Endothelial cell of umbilical vein (primary cell): Measurements from ENCODE around the gene ZSCAN5A. TPM values are rescaled to one million over a fixed set of nuclear protein-coding genes. Genes with fewer than 3 reads are reported as not detected.

Experiments
- BruUV-seq: library from RNA; stranded (reverse); fragments of 400-500 nt; replicated peaks from 2 replicates; lab custom pipeline; 2021; lab: Mats Ljungman, UMichigan
- CTCF ChIA-PET: fragments of 300-600, 350-600 bp; sonication (Branson Sonifier 250); formaldehyde crosslinking; loops from one replicate; lab custom pipeline; 2021; ENCODE audit warnings: antibody characterized with exemption, inconsistent platforms; lab: Charles Lee
- POLR2A ChIA-PET: fragments of 300-600, 350-600 bp; sonication (Branson Sonifier 250); formaldehyde crosslinking; loops from one replicate; lab custom pipeline; 2021; ENCODE audit warnings: antibody characterized with exemption, inconsistent platforms; lab: Charles Lee
- DNase-seq: peaks from one replicate; pipeline ENCODE4 v3.0.0-alpha.2; 2011; ENCODE audit warnings: low read depth, low spot score
- FAIRE-seq: peaks from 2 replicates; lab custom pipeline; 2011; peaks lifted over from hg19 to GRCh38; lab: Jason Lieb, UNC
- H2AFZ ChIP-seq: 2 replicates; pipeline ENCODE4 v1.6.0; 2012; ENCODE audit warnings: low read depth, low read length, control low read depth, inconsistent platforms
- H3K27ac ChIP-seq: 2 replicates; pipeline ENCODE4 v1.5.1; 2011; ENCODE audit warnings: low read depth, mild to moderate bottlenecking, control low read depth, low read length, moderate library complexity; ENCODE audit not compliant: insufficient read depth
- H3K27me3 ChIP-seq, 2 experiments: 2 replicates each; pipeline versions ENCODE4 v1.6.0 to v1.6.1; 2011; ENCODE audit warnings: low read length in 2 of 2, mixed read lengths in 1 of 2; ENCODE audit not compliant: control insufficient read depth in 2 of 2, insufficient read depth in 2 of 2
- H3K36me3 ChIP-seq, 2 experiments: 2 replicates in 1 of 2; 3 replicates in 1 of 2; pipeline ENCODE4 v1.5.1; 2011; ENCODE audit warnings: low read length in 2 of 2, mild to moderate bottlenecking in 1 of 2, moderate library complexity in 1 of 2; ENCODE audit not compliant: control insufficient read depth in 2 of 2, insufficient read depth in 2 of 2; ENCODE audit errors: extremely low read depth in 1 of 2
- H3K4me1 ChIP-seq: 3 replicates; pipeline ENCODE4 v1.5.1; 2011; ENCODE audit warnings: mild to moderate bottlenecking, low read length; ENCODE audit not compliant: control insufficient read depth, insufficient read depth; ENCODE audit errors: extremely low read depth
- H3K4me2 ChIP-seq: 2 replicates; pipeline ENCODE4 v1.6.1; 2011; ENCODE audit warnings: low read length, control low read depth, mixed read lengths; ENCODE audit not compliant: insufficient read depth
- H3K4me3 ChIP-seq, 3 experiments: fragments of 200-600 bp in 1 of 3; sonication (generic), shearing (Covaris generic) in 1 of 3; replicated peaks in 1 of 3; 2 replicates each; pipeline ENCODE4 v1.5.1; 2011 to 2016; ENCODE audit warnings: control low read depth in 3 of 3, low read length in 3 of 3, mild to moderate bottlenecking in 2 of 3, inconsistent platforms in 1 of 3, low read depth in 1 of 3, moderate library complexity in 1 of 3; ENCODE audit not compliant: insufficient read depth in 1 of 3
- H3K79me2 ChIP-seq: 2 replicates; pipeline ENCODE4 v1.6.0; 2012; ENCODE audit warnings: low read length, inconsistent platforms; ENCODE audit not compliant: control insufficient read depth, insufficient read depth
- H3K9ac ChIP-seq: replicated peaks from 2 replicates; pipeline ENCODE3; 2011; ENCODE audit warnings: low read length, control low read depth; ENCODE audit not compliant: insufficient read depth; ENCODE audit errors: extremely low read depth
- H3K9me1 ChIP-seq: replicated peaks from 3 replicates; pipeline ENCODE4 v1.6.0; 2011; ENCODE audit warnings: mild to moderate bottlenecking, low read length; ENCODE audit not compliant: control insufficient read depth, insufficient read depth; ENCODE audit errors: extremely low read depth
- H3K9me3 ChIP-seq: replicated peaks from 2 replicates; pipeline ENCODE4 v1.5.1; 2012; ENCODE audit warnings: low read length, inconsistent platforms; ENCODE audit not compliant: control insufficient read depth, insufficient read depth
- H4K20me1 ChIP-seq: replicated peaks from 2 replicates; pipeline ENCODE3; 2011; ENCODE audit warnings: mild to moderate bottlenecking, low read length; ENCODE audit not compliant: control insufficient read depth, insufficient read depth; ENCODE audit errors: extremely low read depth
- CTCF ChIP-seq, 2 donors: IDR thresholded peaks; 1 replicate in 1 of 2; 2 replicates in 1 of 2; pipeline ENCODE4 v1.5.1; 2011; ENCODE audit warnings: low read length in 2 of 2, mild to moderate bottlenecking in 2 of 2, moderate library complexity in 2 of 2, control low read depth in 1 of 2, inconsistent platforms in 1 of 2, low read depth in 1 of 2; ENCODE audit not compliant: insufficient read depth in 1 of 2; ENCODE audit errors: extremely low read depth in 1 of 2
- EZH2 ChIP-seq: IDR thresholded peaks from 2 replicates; pipeline ENCODE4 v1.6.1; 2012; ENCODE audit warnings: borderline replicate concordance, low read depth, mild to moderate bottlenecking, moderate library complexity, low read length, inconsistent platforms; ENCODE audit not compliant: severe bottlenecking
- FOS ChIP-seq: IDR thresholded peaks from 2 replicates; pipeline ENCODE4 v1.6.1; 2011; ENCODE audit warnings: mild to moderate bottlenecking, low read length, moderate library complexity, borderline replicate concordance; ENCODE audit not compliant: insufficient read depth
- GATA2 ChIP-seq: IDR thresholded peaks from 2 replicates; pipeline ENCODE4 v1.7.0; 2011; ENCODE audit warnings: low read depth, mild to moderate bottlenecking, moderate library complexity, mixed read lengths, low read length; ENCODE audit not compliant: insufficient read length, insufficient read depth
- JUN ChIP-seq: IDR thresholded peaks from 2 replicates; pipeline ENCODE4 v1.6.1; 2011; ENCODE audit warnings: borderline replicate concordance, low read depth; ENCODE audit not compliant: insufficient read length, insufficient read depth
- MAX ChIP-seq: IDR thresholded peaks from 2 replicates; pipeline ENCODE4 v1.6.1; 2011; ENCODE audit not compliant: insufficient read depth, insufficient read length
- MYC ChIP-seq: IDR thresholded peaks from one replicate; pipeline ENCODE4 v1.6.1; 2011; ENCODE audit warnings: mild to moderate bottlenecking, low read depth, low read length
- POLR2A ChIP-seq: IDR thresholded peaks from 2 replicates; pipeline ENCODE4 v1.6.1; 2012; ENCODE audit warnings: low read depth, mild to moderate bottlenecking, control low read depth, low read length
- POLR2AphosphoS5 ChIP-seq: IDR thresholded peaks from 2 replicates; pipeline ENCODE4 v1.6.1; 2012; ENCODE audit warnings: low read depth, mild to moderate bottlenecking, control low read depth, low read length, moderate library complexity; ENCODE audit not compliant: insufficient read depth
- dilution Hi-C: fragments of 300-500 bp; cut with MboI; formaldehyde crosslinking; loops from one replicate; pipeline ENCODE4 v1.15.0; 2019; ENCODE audit warnings: low sequenced_read_pairs; ENCODE audit not compliant: extremely low pct_ligation_motif_present
- intact Hi-C: fragments of 100-400 bp; cut with micrococcal nuclease; formaldehyde crosslinking; loops from one replicate; pipeline ENCODE4 v1.10.0; 2022
- polyA plus RNA-seq, 4 experiments: library from polyadenylated mRNA; depleted of rRNA in 3 of 4; stranded (reverse) in 3 of 4; unstranded in 1 of 4; fragments of >200 nt; gene quantifications; 2 replicates each; pipeline versions ENCODE4 v1.2.1 to v1.2.3, GENCODE V29; 2011 to 2012; ENCODE audit warnings: missing spikeins in 1 of 4
- total RNA-seq: library from RNA; stranded (reverse); gene quantifications from 2 replicates; pipeline ENCODE4 v1.2.3, GENCODE V29; 2021

ZSCAN5A gene
- total and polyA plus RNA-seq, 2 donors (not counting 3 experiments of a cell fraction or from before 2014, with no cell fraction given): 5.1 to 12.2 TPM

- TF ChIP-seq MYC (no peak), JUN (no peak), GATA2 (no peak), POLR2A (no peak), FOS (no peak), POLR2AphosphoS5 (no peak), EZH2 (no peak)
- Histone ChIP-seq H2AFZ (no peak overlapping the region), H3K4me1 (peaks cover 15% of the 10 kb centered on the region), H3K4me2 (no peak overlapping the region), H3K27me3 (no peaks in the 10 kb centered on the region), H3K9ac (no peak overlapping the region), H3K36me3 (peaks cover 0 to 3% of the 10 kb centered on the region in 2 experiments), H3K9me1 (no peaks in the 10 kb centered on the region), H4K20me1 (no peaks in the 10 kb centered on the region), H3K27ac (no peak overlapping the region), H3K9me3 (no peaks in the 10 kb centered on the region), H3K4me3 (no peak overlapping the region), H3K79me2 (no peaks in the 10 kb centered on the region)
- FAIRE-seq (no peak), DNase-seq (no peak)
- dilution Hi-C loops (no loop called here), intact Hi-C loops (no loop called here)
- CTCF ChIA-PET: no interaction called here
- POLR2A ChIA-PET: no interaction called here
- no TSS peak for BruUV-seq
These were observed 10.4 kb downstream of the ZSCAN5A start for GRCh38 chr19:56304243-56304642.

- Histone ChIP-seq H3K27ac (peak overlapping the region; percentile 35), H3K9ac (no peak overlapping the region), H3K9me1 (no peaks in the 10 kb centered on the region), H3K36me3 (peaks cover 0 to 3% of the 10 kb centered on the region in 2 experiments), H3K9me3 (no peaks in the 10 kb centered on the region), H3K27me3 (no peaks in the 10 kb centered on the region), H4K20me1 (no peaks in the 10 kb centered on the region), H3K4me2 (peak overlapping the region; percentile 49), H3K79me2 (no peaks in the 10 kb centered on the region), H2AFZ (peak overlapping the region; percentile 62), H3K4me1 (peaks cover 15% of the 10 kb centered on the region), H3K4me3 (no peak overlapping the region)
- CTCF ChIA-PET: interaction anchor here (0.8 to 4.1 kb wide), 3 partner anchors 8 to 49 kb away, joined by 3 to 44 read pairs (median 36); partner anchors contain the start of gene EDDM13
- POLR2A ChIA-PET: no interaction called here
- dilution Hi-C loops (no loop called here), intact Hi-C loops (loop anchor here (1.0 kb wide), 1 partner anchor 29 kb away; no protein-coding TSS in a partner anchor)
- TF ChIP-seq CTCF (IDR thresholded peaks at IDR 0.05; ENCODE audit: extremely low read depth in 1 of 2, insufficient read depth in 1 of 2, low read depth in 1 of 2, low read length in 2 of 2) (no peak), GATA2 (no peak), JUN (no peak), MAX (no peak), POLR2AphosphoS5 (no peak), MYC (no peak), POLR2A (no peak), FOS (no peak), EZH2 (no peak)
- FAIRE-seq (peak; percentile 76), DNase-seq (peak; percentile 7)
- BruUV-seq: no TSS peak
These were observed 12.6 kb downstream of the ZSCAN5A start for GRCh38 chr19:56301886-56302620.
